ENCODE results near the gene NPIPB9.
"Not testable (repeated sequence)": the region's sequence is repeated elsewhere in the genome, so short reads cannot be mapped to it uniquely, and the experiment has no call there.

NPIPB9 gene

DNA sequence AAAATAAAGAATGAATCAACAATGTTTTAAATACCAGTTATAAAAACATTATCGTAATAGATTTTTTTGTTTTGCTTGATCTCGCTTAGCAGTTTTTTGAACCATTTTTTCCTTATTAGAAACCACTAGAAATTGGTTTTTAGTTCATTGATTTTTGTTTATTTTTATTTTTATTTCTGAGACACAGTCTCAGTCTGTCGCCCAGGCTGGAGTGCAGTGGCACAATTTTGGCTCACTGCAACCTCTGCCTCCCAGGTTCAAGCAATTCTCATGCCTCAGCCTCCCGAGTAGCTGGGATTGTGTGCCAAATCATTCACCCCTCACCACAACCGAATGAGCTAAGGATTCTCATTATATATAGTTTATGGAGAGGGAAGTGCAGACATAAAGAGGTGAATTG lies at the start of gene NPIPB9:
Gene NPIPB9 (plus strand): TSS at position 301 of the 400 bp plus-strand sequence.
- not testable (repeated sequence) for H3K4me3 ChIP-seq (ENCODE audit: low read length)

GRCh38 chr16:28704246-28704645 lies 47.3 kb upstream of the NPIPB9 start:
- H3K4me3 ChIP-seq (ENCODE audit: low read length), result not testable (repeated sequence)

GRCh38 chr16:28711220-28712083 lies 40.1 kb upstream of the NPIPB9 start, which contains the start of gene EIF3C:
Gene EIF3C (plus strand): TSS chr16:28711464. CDS start chr16:28711687, 223 bp downstream.
- peak within 1 kb of the TSS; percentile 57; the same call in 1 of the 2 replicates for H3K4me3 ChIP-seq (ENCODE audit: low read length)

- not testable (repeated sequence) for H3K4me3 ChIP-seq (ENCODE audit: low read length)
Measured at GRCh38 chr16:28722852-28723650, 28.5 kb upstream of the NPIPB9 start.

DNA sequence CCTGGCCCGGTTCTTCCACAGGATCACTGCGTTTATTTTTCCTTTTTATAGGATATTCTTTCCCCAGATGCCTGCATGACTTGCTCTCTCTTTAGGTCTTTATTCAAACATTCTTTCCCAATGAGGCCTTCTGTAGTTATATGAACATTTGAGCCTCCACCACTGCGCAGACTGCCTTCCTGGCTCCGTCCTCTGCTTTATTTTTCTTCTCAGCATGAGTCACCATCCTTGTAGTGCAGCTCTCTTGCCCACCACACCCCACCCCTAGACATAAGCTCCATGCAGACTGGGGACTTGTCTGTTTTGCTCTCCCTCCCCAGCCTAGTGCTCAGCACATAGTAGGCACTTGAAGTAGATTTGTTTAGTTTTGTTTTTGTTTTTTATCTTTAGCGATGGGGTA lies 20.3 kb upstream of the NPIPB9 start:
- H3K4me3 ChIP-seq (ENCODE audit: low read length), result not testable (repeated sequence)

GRCh38 chr16:28732455-28733124 lies 19.0 kb upstream of the NPIPB9 start:
- H3K4me3 ChIP-seq (ENCODE audit: low read length), result not testable (repeated sequence)

GRCh38 chr16:28739787-28740186 lies 11.8 kb upstream of the NPIPB9 start:
- H3K4me3 ChIP-seq (ENCODE audit: low read length), result not testable (repeated sequence)

DNA sequence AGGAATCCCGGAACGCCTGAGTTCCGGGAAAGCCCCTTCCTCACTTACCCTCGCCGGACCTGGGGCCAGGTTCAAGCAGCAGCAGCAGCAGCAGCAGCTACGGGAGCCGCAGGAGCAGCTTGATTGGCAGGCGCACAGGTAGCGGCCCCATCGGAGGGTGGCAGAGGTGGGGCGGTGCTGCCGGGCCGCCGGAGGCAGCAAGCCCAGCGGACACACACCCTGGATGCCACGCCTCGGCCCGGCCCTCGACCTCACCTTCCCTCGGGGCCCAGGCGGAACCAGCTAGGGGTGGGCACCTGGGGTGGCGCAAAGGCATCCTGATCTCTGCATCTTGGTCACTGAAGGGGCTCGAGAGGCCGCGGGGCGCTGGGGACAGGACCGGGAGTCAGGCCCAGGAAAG lies 11.0 kb upstream of the NPIPB9 start:
- not testable (repeated sequence) for H3K4me3 ChIP-seq (ENCODE audit: low read length)

GRCh38 chr16:28741295-28741694 lies 10.3 kb upstream of the NPIPB9 start:
- H3K4me3 ChIP-seq (ENCODE audit: low read length), result not testable (repeated sequence)

GRCh38 chr16:28746618-28747350 lies 4.8 kb upstream of the NPIPB9 start:
- not testable (repeated sequence) for H3K4me3 ChIP-seq (ENCODE audit: low read length)

DNA sequence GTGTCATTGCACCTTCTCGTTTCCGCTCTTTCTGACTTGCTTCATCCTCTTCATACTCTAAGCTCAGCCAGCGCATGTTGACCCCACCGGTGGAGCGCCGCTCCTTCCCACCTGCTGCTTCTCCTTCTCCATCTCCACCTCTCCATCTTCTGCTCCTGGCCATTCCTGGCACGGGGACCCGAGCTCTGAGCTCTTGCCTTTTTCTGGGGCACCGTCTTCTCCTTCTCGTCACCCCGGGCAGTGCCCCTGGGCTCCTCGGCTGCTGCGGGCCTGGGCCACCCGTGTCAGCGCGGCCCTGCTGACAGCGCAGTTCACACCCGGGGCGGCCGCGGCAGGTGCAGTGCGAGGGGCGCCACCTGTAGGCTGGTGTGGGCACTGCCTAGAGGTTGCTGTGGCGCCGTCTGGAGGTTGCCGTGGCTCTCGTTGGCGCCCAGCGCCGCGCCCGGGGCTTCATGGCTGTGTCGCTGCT lies 1.6 kb upstream of the NPIPB9 start:
- H3K4me3 ChIP-seq (ENCODE audit: low read length), result not testable (repeated sequence)

- H3K4me3 ChIP-seq (ENCODE audit: low read length), result not testable (repeated sequence)
Measured at GRCh38 chr16:28750469-28751067, 1.0 kb upstream of the NPIPB9 start.

- H3K4me3 ChIP-seq (ENCODE audit: low read length), result not testable (repeated sequence)
Measured at GRCh38 chr16:28781697-28782096, 30.1 kb downstream of the NPIPB9 start.

DNA sequence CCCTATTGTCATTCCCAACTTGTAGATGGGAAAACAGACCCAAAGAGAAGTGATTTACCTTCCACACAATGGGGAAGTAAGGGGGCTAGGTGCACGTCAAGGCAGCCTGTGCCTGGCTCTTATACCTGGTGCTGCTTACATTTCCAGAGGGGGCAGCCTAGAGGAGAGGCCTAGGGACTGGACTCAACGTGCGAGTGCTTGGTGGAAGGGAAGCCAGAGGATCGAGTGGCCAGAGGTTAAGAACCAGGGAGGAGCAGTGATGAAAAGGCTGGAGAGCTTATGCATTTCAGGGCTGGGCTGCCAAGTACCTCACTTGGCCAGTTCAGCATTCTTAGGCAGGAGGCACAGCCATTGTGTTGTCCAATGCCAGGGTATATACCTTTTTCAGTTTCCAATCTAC lies 30.8 kb downstream of the NPIPB9 start:
- H3K4me3 ChIP-seq (ENCODE audit: low read length), result not testable (repeated sequence)

DNA sequence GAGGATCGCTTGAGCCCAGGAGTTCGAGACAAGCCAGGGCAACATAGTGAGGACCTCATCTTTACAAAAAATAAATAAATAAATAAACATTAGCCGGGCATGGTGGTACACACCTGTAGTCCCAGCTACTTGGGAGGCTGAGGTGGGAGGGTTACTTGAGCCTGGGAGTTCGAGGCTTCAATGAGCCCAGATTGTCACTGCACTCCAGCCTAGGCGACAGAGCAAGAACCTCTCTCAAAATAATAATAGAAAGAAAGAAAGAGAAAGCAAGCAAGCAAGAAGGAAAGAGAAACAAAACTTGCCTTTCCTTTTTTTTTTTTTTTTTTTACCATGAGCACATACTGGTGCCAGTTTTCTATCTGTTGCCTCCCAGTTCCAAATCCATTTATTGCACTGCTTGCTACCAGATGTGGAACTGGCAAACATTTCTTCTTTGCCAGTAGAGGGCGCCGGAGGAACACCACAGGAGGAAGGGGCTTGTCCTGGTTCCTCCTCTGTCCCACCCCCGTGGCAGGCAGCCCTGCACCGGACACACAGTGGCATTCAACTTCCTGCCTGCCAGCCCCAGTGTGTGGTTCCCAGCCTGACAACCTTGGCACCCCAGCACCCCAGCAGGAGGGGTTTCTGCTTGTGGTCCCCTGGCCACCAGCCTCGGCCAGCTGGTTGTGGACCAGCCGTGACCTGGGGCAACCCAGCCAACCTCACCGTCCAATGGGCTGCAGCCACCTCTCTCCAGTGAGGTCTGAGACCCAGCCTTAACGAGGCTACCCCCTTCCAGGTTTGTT lies 50.8 kb downstream of the NPIPB9 start:
- H3K4me3 ChIP-seq (ENCODE audit: low read length), result not testable (repeated sequence)

DNA sequence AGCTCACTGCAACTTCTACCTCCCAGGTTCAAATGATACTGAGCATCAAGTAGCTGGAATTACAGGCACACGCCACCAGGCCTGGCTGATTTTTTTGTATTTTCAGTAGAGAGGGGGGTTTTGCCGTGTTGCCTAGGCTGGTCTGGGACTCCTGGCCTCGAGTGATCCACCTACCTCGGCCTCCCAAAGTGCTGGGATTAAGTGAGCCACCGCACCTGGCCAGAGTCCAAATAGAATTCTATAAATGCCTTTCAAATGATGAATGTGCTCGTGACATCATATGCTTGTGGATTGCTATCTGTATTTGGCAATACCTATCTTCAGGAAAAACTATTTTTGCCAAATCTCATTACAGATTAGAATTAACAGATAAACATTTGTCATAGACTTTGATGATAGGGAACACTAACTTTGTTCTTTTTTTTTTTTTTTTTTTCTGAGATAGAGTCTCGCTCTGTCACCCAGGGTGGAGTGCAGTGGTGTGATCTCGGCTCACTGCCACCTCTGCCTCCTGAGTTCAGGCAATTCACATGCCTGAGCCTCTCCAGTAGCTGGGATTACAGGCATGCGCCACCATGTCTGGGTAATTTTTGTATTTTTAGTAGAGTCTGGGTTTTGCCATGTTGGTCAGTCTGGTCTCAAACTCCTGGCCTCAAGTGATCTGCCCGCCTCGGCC lies 56.0 kb downstream of the NPIPB9 start:
- H3K4me3 ChIP-seq (ENCODE audit: low read length), result not testable (repeated sequence)
